Adrenal gland (tissue), 12 donors: ENCODE results near the gene ERC2. TPM values are rescaled to one million over a fixed set of nuclear protein-coding genes. Genes with fewer than 3 reads are reported as not detected.

ENCODE experiments used
- DNase-seq, 7 donors: peaks; one replicate each; pipeline ENCODE4 v3.0.0-alpha.2; 2019 to 2020
- H3K27ac ChIP-seq, 5 donors: fragments of 200-600 bp; sonication (generic) in 4 of 5; 1 replicate in 3 of 5; 2 replicates in 2 of 5; pipeline versions ENCODE4 v1.5.1 to v1.8.0; 2016 to 2020; ENCODE audit warnings: mild to moderate bottlenecking in 1 of 5
- H3K27me3 ChIP-seq: fragments of 200-600 bp; 2 replicates; pipeline ENCODE4 v1.8.0; 2021
- H3K36me3 ChIP-seq, 2 donors: fragments of 200-600 bp; replicated peaks in 1 of 2; 1 replicate in 1 of 2; 2 replicates in 1 of 2; pipeline versions ENCODE4 v1.5.1 to v1.8.0; 2018 to 2022
- H3K4me1 ChIP-seq, 2 donors: fragments of 200-600 bp; replicated peaks in 1 of 2; 1 replicate in 1 of 2; 2 replicates in 1 of 2; pipeline versions ENCODE4 v1.5.1 to v1.8.0; 2018 to 2021
- H3K4me3 ChIP-seq, 4 donors: fragments of 200-600 bp; sonication (generic) in 3 of 4; one replicate each; pipeline ENCODE4 v1.5.1; 2016 to 2018
- H3K9me3 ChIP-seq, 3 donors: fragments of 200-600 bp; sonication (generic) in 1 of 3; replicated peaks in 1 of 3; 1 replicate in 2 of 3; 2 replicates in 1 of 3; pipeline versions ENCODE4 v1.5.1 to v1.8.0; 2016 to 2021
- POLR2A ChIP-seq, 2 donors: fragments of 450-650 bp; IDR thresholded peaks; one replicate each; pipeline ENCODE4 v1.6.1; 2017; ENCODE audit warnings: antibody characterized with exemption in 2 of 2, mild to moderate bottlenecking in 2 of 2, moderate library complexity in 1 of 2
- WGBS, 4 donors: extraction: QIAGEN DNeasy Blood & Tissue Kit in 2 of 4; methylation state at CpG; one replicate each; pipeline versions ENCODE4 v1.1.5 to v1.1.7; 2013 to 2017; 5-methylcytosine and 5-hydroxymethylcytosine counted together
- intact Hi-C, 2 donors: fragments of 100-400 bp; cut with DNase I; formaldehyde crosslinking; loops; one replicate each; pipeline versions ENCODE4 v1.14.1 to v1.15.0; 2022 to 2023
- polyA plus RNA-seq, 3 donors: library from polyadenylated mRNA; stranded (reverse); fragments of 200-250 nt in 2 of 3; fragments of 350-450 nt in 1 of 3; fragmentation: Illumina TruSeq in 1 of 3; extraction: RNeasy Lipid Tissue Mini Kit (QIAGEN cat#74804) in 1 of 3; gene quantifications; one replicate each; pipeline ENCODE4 v1.2.3, GENCODE V29; 2013 to 2014
- total RNA-seq, 9 donors: library from RNA; depleted of rRNA in 4 of 9; stranded (reverse); fragments of >200 nt in 4 of 9; fragments of 120-200 nt in 1 of 9; fragmentation: NEBNext Ultra II Directional in 1 of 9; extraction: Animal tissue kit (Norgen Biotek cat#: 25700) in 1 of 9; gene quantifications; one replicate each; pipeline versions ENCODE4 v1.1.0 to v1.2.4, GENCODE V29; 2013 to 2023
- TF ChIP-seq, protein P1 (sequence below), 6 experiments: fragments of 450-650 bp in 4 of 6; fragments of 200-600 bp in 2 of 6; sonication (generic) in 1 of 6; IDR thresholded peaks; 1 replicate in 5 of 6; 2 replicates in 1 of 6; pipeline versions ENCODE4 v1.5.1 to v1.8.0; 2016 to 2021; ENCODE audit warnings: antibody characterized with exemption in 6 of 6, mild to moderate bottlenecking in 2 of 6, moderate library complexity in 1 of 6
- donor health status: healthy with polysubstance abuse.
- donor health status: Bipolar disorder and iron deficiency.
- donor health status: DM: yes; HTN: yes; CAD: no.
- donor health status: DM: no; HTN: no; CAD: no.
- donor health status: DM: no; HTN: no; CAD: no.
- donor health status: DM: yes; HTN: yes; CAD: no.

ERC2 gene
- total and polyA plus RNA-seq, 12 donors = 0.47 to 5.8 (median 1.5) TPM

DNA sequence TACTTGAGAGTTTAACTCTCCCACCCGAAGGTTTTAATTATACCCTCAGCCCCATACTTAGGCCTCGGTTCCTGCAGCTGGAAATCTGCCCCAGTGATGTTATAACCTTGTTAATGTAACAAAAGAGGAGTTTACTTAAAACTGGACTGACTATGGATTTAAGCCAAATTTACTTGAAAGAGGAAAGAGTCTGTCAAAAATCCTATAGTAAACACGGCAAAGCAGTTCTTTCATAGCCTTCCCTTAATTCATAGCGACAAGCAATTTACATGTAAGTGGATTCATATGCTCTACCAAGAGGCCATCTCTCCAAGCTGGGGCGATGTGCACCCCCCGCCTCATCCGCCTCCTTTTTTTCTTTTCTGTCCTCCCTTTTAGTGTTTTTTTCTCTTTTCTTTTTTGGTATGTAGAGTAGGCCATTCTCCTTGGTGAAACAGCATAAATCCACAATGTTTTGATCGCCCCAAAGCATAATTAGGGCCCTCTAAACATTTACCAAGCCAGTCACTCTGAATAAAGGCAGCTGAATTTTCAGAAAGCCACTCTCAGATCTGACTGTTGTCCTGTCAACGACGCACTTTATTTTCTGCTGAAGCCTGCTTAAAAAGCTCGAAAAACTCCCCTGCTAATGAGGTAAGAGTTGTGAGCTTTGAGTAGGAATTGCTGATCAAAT, 608.1 kb downstream of the ERC2 start:
- WGBS, 4 donors = 77 to 89% (median 81%) methylated on average over 11 of the region's 11 CpGs
- H3K27ac ChIP-seq = no peak overlapping the region
- intact Hi-C loops = no loop called here

DNA sequence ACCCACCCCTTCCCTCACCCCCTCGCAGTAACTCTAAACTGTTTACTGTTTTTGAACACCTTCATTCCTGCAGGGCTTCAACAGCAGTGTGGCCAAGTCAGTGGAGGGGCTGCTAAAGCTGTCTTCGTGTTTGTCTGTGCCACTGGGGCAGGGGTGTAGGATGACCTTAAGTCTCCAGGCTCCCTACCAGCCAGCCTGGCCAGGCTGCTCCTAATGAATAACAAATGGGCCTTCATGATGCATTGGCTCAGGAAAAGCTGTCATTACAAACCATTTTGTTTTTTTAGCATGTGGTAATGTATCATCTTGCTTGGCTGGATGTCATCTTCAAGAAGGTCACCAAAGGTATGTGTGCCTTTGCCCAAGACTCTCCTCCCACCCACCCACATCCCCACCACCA, 609.0 kb downstream of the ERC2 start:
- no peaks in the 10 kb centered on the region for H3K27me3 ChIP-seq
- no peaks in the 10 kb centered on the region for H3K4me1 ChIP-seq
- no peaks in the 10 kb centered on the region for H3K36me3 ChIP-seq
- intact Hi-C loops = no loop called here
- H3K4me3 ChIP-seq = no peak overlapping the region
- no peak for TF ChIP-seq POLR2A (IDR thresholded peaks at IDR 0.05)
- TF ChIP-seq, protein P1, sequence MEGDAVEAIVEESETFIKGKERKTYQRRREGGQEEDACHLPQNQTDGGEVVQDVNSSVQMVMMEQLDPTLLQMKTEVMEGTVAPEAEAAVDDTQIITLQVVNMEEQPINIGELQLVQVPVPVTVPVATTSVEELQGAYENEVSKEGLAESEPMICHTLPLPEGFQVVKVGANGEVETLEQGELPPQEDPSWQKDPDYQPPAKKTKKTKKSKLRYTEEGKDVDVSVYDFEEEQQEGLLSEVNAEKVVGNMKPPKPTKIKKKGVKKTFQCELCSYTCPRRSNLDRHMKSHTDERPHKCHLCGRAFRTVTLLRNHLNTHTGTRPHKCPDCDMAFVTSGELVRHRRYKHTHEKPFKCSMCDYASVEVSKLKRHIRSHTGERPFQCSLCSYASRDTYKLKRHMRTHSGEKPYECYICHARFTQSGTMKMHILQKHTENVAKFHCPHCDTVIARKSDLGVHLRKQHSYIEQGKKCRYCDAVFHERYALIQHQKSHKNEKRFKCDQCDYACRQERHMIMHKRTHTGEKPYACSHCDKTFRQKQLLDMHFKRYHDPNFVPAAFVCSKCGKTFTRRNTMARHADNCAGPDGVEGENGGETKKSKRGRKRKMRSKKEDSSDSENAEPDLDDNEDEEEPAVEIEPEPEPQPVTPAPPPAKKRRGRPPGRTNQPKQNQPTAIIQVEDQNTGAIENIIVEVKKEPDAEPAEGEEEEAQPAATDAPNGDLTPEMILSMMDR (IDR thresholded peaks at IDR 0.05) = no peak
- DNase-seq = no peak
- no peaks in the 10 kb centered on the region for H3K9me3 ChIP-seq
- no peak overlapping the region for H3K27ac ChIP-seq
- 77 to 91% (median 80%) methylated on average over 2 of the region's 2 CpGs for WGBS, 4 donors

More for the DNA sequence above, 608.1 kb downstream of the ERC2 start:
- Histone ChIP-seq H3K9me3 (no peaks in the 10 kb centered on the region), H3K36me3 (no peaks in the 10 kb centered on the region), H3K27me3 (no peaks in the 10 kb centered on the region), H3K4me1 (no peaks in the 10 kb centered on the region), H3K4me3 (no peak overlapping the region)
- no peak for DNase-seq
- TF ChIP-seq, protein P1 (IDR thresholded peaks at IDR 0.05) = no peak
- TF ChIP-seq POLR2A (IDR thresholded peaks at IDR 0.05) = no peak

DNA sequence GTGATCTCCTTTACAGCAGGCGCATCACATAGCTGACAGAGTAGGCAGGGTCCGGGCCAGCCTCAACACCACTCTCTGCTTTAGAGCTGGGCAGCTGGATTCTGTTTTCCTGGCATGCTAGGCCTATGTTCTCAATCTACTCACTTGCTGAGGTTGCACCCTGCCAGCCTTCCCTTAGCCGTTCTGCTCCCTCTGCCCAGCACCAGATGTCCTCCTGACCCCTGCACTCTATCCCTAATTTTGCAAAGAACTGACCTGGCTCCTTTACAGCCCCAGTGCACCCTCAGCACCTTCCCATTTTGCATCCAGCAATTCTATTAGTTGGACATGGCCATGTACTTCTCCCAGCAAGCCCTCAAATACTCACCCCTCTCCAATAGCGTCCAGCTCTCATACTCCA, 609.5 kb downstream of the ERC2 start:
- DNase-seq = no peak
- Histone ChIP-seq H3K4me3 (no peak overlapping the region), H3K27ac (no peak overlapping the region), H3K9me3 (no peaks in the 10 kb centered on the region), H3K36me3 (no peaks in the 10 kb centered on the region), H3K4me1 (no peaks in the 10 kb centered on the region), H3K27me3 (no peaks in the 10 kb centered on the region)
- WGBS, 4 donors = 92 to 93% (median 93%) methylated on average over 4 of the region's 4 CpGs
- intact Hi-C loops = no loop called here
- TF ChIP-seq POLR2A (IDR thresholded peaks at IDR 0.05) = no peak
- TF ChIP-seq, protein P1 (IDR thresholded peaks at IDR 0.05) = no peak

DNA sequence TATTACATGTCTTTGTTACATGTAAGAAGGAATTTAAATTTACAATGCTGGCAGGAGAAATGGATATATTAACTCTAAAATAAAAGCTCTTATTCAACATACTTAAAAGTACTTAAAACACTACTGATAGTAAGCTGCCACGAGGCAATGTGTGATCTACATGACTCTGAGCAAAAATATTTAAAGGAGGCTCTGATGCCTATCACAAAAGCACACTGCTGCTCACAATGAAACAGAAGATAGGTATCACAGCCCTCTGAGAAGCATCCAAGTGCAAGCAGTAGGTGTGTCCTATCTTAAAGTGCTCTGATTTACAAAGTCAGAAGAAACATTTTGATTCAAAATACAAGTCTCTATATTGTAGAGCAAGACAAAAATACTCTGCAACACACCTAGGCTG, 610.0 kb downstream of the ERC2 start:
- Histone ChIP-seq H3K9me3 (no peaks in the 10 kb centered on the region), H3K27me3 (no peaks in the 10 kb centered on the region), H3K4me1 (no peaks in the 10 kb centered on the region), H3K27ac (no peak overlapping the region), H3K36me3 (no peaks in the 10 kb centered on the region), H3K4me3 (no peak overlapping the region)
- no peak for DNase-seq
- intact Hi-C loops = no loop called here
- 54 to 78% (median 63%) methylated on average over 1 of the region's 1 CpG for WGBS, 4 donors
- TF ChIP-seq, protein P1 (IDR thresholded peaks at IDR 0.05) = no peak
- no peak for TF ChIP-seq POLR2A (IDR thresholded peaks at IDR 0.05)
